Smooth muscle cell (in vitro differentiated cells): Measurements from ENCODE around the gene LPP. TPM values are rescaled to one million over a fixed set of nuclear protein-coding genes. Genes with fewer than 3 reads are reported as not detected.

Experiments used
- DNase-seq: peaks from one replicate; lab custom pipeline; 2025; ENCODE audit not compliant: unreplicated experiment; lab: John Stamatoyannopoulos, UW
- H2AFZ ChIP-seq: fragments of 200-600 bp; sonication (generic); 2 replicates; pipeline ENCODE4 v1.6.0; 2016; ENCODE audit warnings: antibody characterized with exemption, low read depth, mild to moderate bottlenecking
- H3F3A ChIP-seq: fragments of 200-600 bp; sonication (generic); 2 replicates; pipeline ENCODE4 v1.6.0; 2017; ENCODE audit warnings: antibody characterized with exemption, low read depth
- H3K27ac ChIP-seq: fragments of 200-600 bp; sonication (generic); 2 replicates; pipeline ENCODE4 v1.5.1; 2016; ENCODE audit warnings: low read depth, mild to moderate bottlenecking
- H3K27me3 ChIP-seq: fragments of 200-600 bp; sonication (generic); 2 replicates; pipeline ENCODE4 v1.6.1; 2016; ENCODE audit warnings: low read depth, mild to moderate bottlenecking
- H3K36me3 ChIP-seq: fragments of 200-600 bp; sonication (generic); 2 replicates; pipeline ENCODE4 v1.5.1; 2016; ENCODE audit warnings: low read depth
- H3K4me1 ChIP-seq: fragments of 200-600 bp; sonication (generic); 2 replicates; pipeline ENCODE4 v1.5.1; 2016; ENCODE audit warnings: low read depth
- H3K4me2 ChIP-seq: fragments of 200-600 bp; sonication (generic); 2 replicates; pipeline ENCODE4 v1.6.0; 2016; ENCODE audit warnings: mild to moderate bottlenecking
- H3K4me3 ChIP-seq: fragments of 200-600 bp; sonication (generic); 2 replicates; pipeline ENCODE4 v1.5.1; 2016; ENCODE audit warnings: mild to moderate bottlenecking
- H3K79me2 ChIP-seq: fragments of 200-600 bp; sonication (generic); 2 replicates; pipeline ENCODE4 v1.6.0; 2016; ENCODE audit warnings: low read depth, mild to moderate bottlenecking
- H3K9ac ChIP-seq: fragments of 200-600 bp; sonication (generic); 2 replicates; pipeline ENCODE4 v1.6.0; 2016; ENCODE audit warnings: low read depth
- H3K9me3 ChIP-seq: fragments of 200-600 bp; sonication (generic); replicated peaks from 2 replicates; pipeline ENCODE4 v1.5.1; 2016; ENCODE audit warnings: low read depth
- H4K20me1 ChIP-seq: fragments of 200-600 bp; sonication (generic); 2 replicates; pipeline ENCODE4 v1.6.0; 2016; ENCODE audit warnings: low read depth
- WGBS: methylation state at CpG from one replicate; pipeline ENCODE4 v1.1.7; 2016; ENCODE audit warnings: low lambda C conversion rate; 5-methylcytosine and 5-hydroxymethylcytosine counted together
- polyA plus RNA-seq: library from polyadenylated mRNA; unstranded; fragments of >200 nt; fragmentation: Nextera tagmentation; extraction: Ambion mirVana; gene quantifications from 2 replicates; pipeline ENCODE4 v1.2.1, GENCODE V29; 2016
- total RNA-seq: library from RNA; depleted of rRNA; stranded (reverse); fragments of >200 nt; gene quantifications from 2 replicates; pipeline ENCODE4 v1.2.3, GENCODE V29; 2014
- TF ChIP-seq, protein P1 (sequence below): fragments of 200-600 bp; sonication (generic); IDR thresholded peaks from 2 replicates; pipeline ENCODE4 v1.5.1; 2017; ENCODE audit warnings: borderline replicate concordance, mild to moderate bottlenecking, antibody characterized with exemption; ENCODE audit not compliant: insufficient read depth, poor library complexity, severe bottlenecking

The LPP gene
- total and polyA plus RNA-seq, 2 experiments from 2014 or later, result 42.3 to 128 TPM

DNA sequence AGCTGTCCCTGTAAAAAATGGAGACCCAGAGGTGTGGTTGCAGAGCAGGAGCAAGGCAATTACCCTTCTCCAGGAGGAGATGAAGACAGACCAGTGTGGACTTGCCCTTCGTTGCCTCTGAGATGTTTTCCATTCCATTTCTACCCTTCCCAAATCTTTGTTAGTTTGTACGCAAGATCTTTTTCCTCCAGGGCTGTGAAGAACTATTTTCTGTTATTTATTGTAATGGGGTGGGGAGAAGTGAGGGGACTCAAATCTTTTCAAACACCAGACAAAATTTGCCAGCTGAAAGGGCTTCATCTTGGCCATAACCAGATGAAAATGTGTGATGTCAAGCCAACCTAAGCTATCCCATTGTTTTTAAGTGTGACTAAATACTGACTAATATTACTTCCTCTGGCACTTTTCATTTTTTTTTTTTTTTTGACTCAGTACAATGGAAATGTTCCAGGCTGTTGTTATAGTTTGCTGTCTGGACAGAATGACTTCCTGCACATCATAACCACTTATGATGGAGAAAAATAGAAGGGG is 746.5 kb downstream of the LPP start:
- Histone ChIP-seq H3K79me2 (no peaks in the 10 kb centered on the region), H2AFZ (no peak overlapping the region), H3K9me3 (no peaks in the 10 kb centered on the region), H3K27me3 (no peaks in the 10 kb centered on the region), H3K4me1 (peaks cover 14% of the 10 kb centered on the region), H3K27ac (peak overlapping the region; percentile 79), H3K9ac (peak overlapping the region; percentile 50), H3K4me2 (peak overlapping the region; percentile 24), H3F3A (no peaks in the 10 kb centered on the region), H3K4me3 (no peak overlapping the region), H3K36me3 (no peaks in the 10 kb centered on the region), H4K20me1 (no peaks in the 10 kb centered on the region)
- 60% methylated on average over 2 of the region's 2 CpGs for WGBS
- TF ChIP-seq, protein P1, sequence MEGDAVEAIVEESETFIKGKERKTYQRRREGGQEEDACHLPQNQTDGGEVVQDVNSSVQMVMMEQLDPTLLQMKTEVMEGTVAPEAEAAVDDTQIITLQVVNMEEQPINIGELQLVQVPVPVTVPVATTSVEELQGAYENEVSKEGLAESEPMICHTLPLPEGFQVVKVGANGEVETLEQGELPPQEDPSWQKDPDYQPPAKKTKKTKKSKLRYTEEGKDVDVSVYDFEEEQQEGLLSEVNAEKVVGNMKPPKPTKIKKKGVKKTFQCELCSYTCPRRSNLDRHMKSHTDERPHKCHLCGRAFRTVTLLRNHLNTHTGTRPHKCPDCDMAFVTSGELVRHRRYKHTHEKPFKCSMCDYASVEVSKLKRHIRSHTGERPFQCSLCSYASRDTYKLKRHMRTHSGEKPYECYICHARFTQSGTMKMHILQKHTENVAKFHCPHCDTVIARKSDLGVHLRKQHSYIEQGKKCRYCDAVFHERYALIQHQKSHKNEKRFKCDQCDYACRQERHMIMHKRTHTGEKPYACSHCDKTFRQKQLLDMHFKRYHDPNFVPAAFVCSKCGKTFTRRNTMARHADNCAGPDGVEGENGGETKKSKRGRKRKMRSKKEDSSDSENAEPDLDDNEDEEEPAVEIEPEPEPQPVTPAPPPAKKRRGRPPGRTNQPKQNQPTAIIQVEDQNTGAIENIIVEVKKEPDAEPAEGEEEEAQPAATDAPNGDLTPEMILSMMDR, result no peak
- no peak for DNase-seq

DNA sequence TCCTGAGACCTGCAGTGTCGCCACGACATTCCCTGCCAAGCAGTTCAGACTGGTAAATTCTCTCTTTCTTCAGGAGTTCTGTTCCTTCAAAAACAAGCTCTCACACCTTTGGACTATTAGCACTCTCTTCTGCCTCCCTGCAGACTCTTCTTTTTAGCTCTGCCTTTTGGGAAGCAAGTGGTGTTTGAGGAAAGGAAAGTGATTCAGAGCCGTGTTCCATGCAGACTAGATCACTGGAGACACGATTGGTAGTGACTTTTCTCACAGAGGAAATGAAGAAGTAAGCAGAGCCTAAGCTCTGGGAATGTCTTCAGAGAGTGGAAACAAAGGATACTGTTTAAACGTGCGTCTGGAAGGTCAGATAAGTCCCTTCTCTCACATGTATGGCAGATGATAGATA is 747.2 kb downstream of the LPP start:
- Histone ChIP-seq H3K36me3 (no peaks in the 10 kb centered on the region), H3K27ac (peak overlapping the region; percentile 79), H3K27me3 (no peaks in the 10 kb centered on the region), H3K4me3 (no peak overlapping the region), H3F3A (no peaks in the 10 kb centered on the region), H3K4me1 (peaks cover 14% of the 10 kb centered on the region), H3K79me2 (no peaks in the 10 kb centered on the region), H3K4me2 (peak overlapping the region; percentile 24), H3K9ac (no peak overlapping the region), H2AFZ (no peak overlapping the region), H4K20me1 (no peaks in the 10 kb centered on the region), H3K9me3 (no peaks in the 10 kb centered on the region)
- 41% methylated on average over 6 of the region's 6 CpGs for WGBS
- TF ChIP-seq, protein P1, result no peak
- DNase-seq, result no peak

DNA sequence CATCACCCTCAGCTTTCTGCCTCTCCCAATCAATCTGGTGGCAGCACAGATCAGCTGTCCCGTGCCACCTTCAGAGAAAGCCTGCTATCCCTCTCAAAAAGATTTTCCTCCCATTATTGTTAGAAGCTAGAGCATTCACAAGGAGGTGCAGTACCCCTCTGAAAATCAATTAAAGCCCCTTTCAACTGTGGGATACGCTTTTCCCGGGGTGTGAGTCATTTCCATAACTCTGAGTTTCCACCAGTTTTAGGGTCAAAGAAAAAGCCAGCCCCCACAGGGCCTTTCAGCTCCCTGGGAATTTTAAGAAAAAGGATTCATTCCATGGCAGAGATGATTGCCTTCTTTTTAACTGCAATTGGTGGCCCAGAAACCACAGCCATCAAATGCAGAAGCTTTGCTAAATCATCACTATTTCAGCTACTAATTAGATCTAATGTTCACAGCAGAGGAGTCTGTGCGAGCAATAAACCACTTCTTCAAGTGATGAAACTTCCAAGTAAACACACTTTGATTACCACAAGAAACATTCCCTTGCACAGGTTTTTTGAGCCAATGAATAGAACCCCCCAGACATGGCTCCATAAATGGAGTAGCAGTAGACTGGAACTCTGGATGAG is 747.8 kb downstream of the LPP start:
- Histone ChIP-seq H3K9me3 (no peaks in the 10 kb centered on the region), H3K9ac (no peak overlapping the region), H3K4me3 (no peak overlapping the region), H4K20me1 (no peaks in the 10 kb centered on the region), H3F3A (no peaks in the 10 kb centered on the region), H3K4me1 (peaks cover 14% of the 10 kb centered on the region), H3K79me2 (no peaks in the 10 kb centered on the region), H3K27ac (peak overlapping the region; percentile 79), H3K36me3 (no peaks in the 10 kb centered on the region), H3K27me3 (no peaks in the 10 kb centered on the region), H3K4me2 (no peak overlapping the region), H2AFZ (no peak overlapping the region)
- no peak for DNase-seq
- TF ChIP-seq, protein P1, result no peak
- WGBS, result 61% methylated on average over 4 of the region's 4 CpGs

DNA sequence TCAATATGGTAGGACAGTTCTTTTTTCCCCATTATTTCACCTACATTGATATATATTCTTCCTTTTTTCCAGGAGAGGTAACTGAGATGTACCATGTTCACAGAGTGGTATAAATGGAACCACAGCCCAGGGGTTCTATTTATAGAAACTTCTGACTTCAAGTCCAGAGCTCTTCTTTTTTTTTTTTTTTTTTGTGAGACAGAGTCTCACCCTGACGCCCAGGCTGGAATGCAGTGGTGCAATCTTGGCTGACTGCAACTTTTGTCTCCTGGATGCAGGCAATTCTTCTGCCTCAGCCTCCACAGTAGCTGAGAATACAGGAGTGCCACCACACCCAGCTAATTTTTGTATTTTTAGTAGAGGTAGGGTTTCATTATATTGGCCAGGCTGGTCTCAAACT is 750.7 kb downstream of the LPP start:
- TF ChIP-seq, protein P1, result no peak
- no peaks in the 10 kb centered on the region for H3F3A ChIP-seq
- H3K79me2 ChIP-seq, result no peaks in the 10 kb centered on the region
- no peaks in the 10 kb centered on the region for H3K36me3 ChIP-seq
- H3K9ac ChIP-seq, result no peak overlapping the region
- no peaks in the 10 kb centered on the region for H3K27me3 ChIP-seq
- no peak overlapping the region for H2AFZ ChIP-seq
- no peak overlapping the region for H3K4me3 ChIP-seq
- 0% methylated on average over 1 of the region's 1 CpG for WGBS
- no peaks in the 10 kb centered on the region for H3K9me3 ChIP-seq
- H4K20me1 ChIP-seq, result no peaks in the 10 kb centered on the region
- DNase-seq, result no peak
- H3K27ac ChIP-seq, result no peak overlapping the region
- peaks cover 10% of the 10 kb centered on the region for H3K4me1 ChIP-seq
- H3K4me2 ChIP-seq, result peak overlapping the region; percentile 62
